Activated CD4-positive, alpha-beta T cell treated with anti-CD3 and anti-CD28 coated beads for 36 hours (primary cell): ENCODE measurements around the gene ZFYVE28. TPM values are rescaled to one million over a fixed set of nuclear protein-coding genes. Genes with fewer than 3 reads are reported as not detected.

Source experiments
- total RNA-seq, 2 experiments: library from RNA; stranded (reverse); gene quantifications; one replicate each; pipeline ENCODE4 v1.2.3, GENCODE V29; 2021

Gene ZFYVE28
- total RNA-seq, 2 experiments from 2014 or later, result 8.7 to 9.3 TPM

Other genes with a start within 250 kb of the ZFYVE28 start
- gene HAUS3, start 176.5 kb downstream of the ZFYVE28 start, total RNA-seq, result 10 to 100 TPM; 14.6 to 18.6 TPM
- 1 to 10 TPM; 2.3 to 3.2 TPM for gene POLN, start 176.5 kb downstream of the ZFYVE28 start, total RNA-seq
- 1 to 10 TPM; 1.6 to 2.3 TPM for gene MXD4, start 156.5 kb downstream of the ZFYVE28 start, total RNA-seq
- under 1 TPM in 1 of 2 experiments, not detected in 1; 0.05 TPM for gene CFAP99, start 310 bp upstream of the ZFYVE28 start, total RNA-seq
- 10 to 100 TPM; 87.5 to 94.1 TPM for gene RNF4, start 50.5 kb upstream of the ZFYVE28 start, total RNA-seq
- gene FAM193A, start 118.0 kb upstream of the ZFYVE28 start, total RNA-seq, result 10 to 100 TPM; 22.1 to 30.1 TPM